Upper lobe of right lung (tissue), 1 donor: Measurements from ENCODE around the gene PARL. TPM values are rescaled to one million over a fixed set of nuclear protein-coding genes. Genes with fewer than 3 reads are reported as not detected.
"Not testable (repeated sequence)": the region's sequence is repeated elsewhere in the genome, so short reads cannot be mapped to it uniquely, and the experiment has no call there.

Source experiments
- ATAC-seq: fragments of 200-7000 bp; cut with Tn5 transposase; one replicate; pipeline ENCODE4 v1.9.1; 2020; ENCODE audit warnings: mild to moderate bottlenecking, moderate library complexity
- DNase-seq: peaks from one replicate; pipeline ENCODE4 v3.0.0-alpha.2; 2020
- H3K27ac ChIP-seq: fragments of 200-600 bp; one replicate; pipeline ENCODE4 v1.8.0; 2022
- H3K27me3 ChIP-seq: fragments of 200-600 bp; one replicate; pipeline ENCODE4 v1.8.0; 2022; ENCODE audit warnings: mild to moderate bottlenecking
- H3K36me3 ChIP-seq: fragments of 200-600 bp; one replicate; pipeline ENCODE4 v1.8.0; 2022
- H3K4me1 ChIP-seq: fragments of 200-600 bp; one replicate; pipeline ENCODE4 v1.8.0; 2022
- H3K4me3 ChIP-seq: fragments of 200-600 bp; one replicate; pipeline ENCODE4 v1.8.0; 2022; ENCODE audit warnings: mild to moderate bottlenecking
- H3K9me3 ChIP-seq: fragments of 200-600 bp; one replicate; pipeline ENCODE4 v1.8.0; 2022
- CTCF ChIP-seq: fragments of 200-600 bp; IDR thresholded peaks from one replicate; pipeline ENCODE4 v1.8.0; 2022; ENCODE audit warnings: antibody characterized with exemption
- intact Hi-C: fragments of 100-400 bp; cut with DNase I; formaldehyde crosslinking; loops from one replicate; pipeline ENCODE4 v1.11.0; 2022
- total RNA-seq: library from RNA; stranded (reverse); fragmentation: NEBNext Ultra II Directional; extraction: Animal tissue kit (Norgen Biotek cat#: 25700); gene quantifications from one replicate; pipeline ENCODE4 v1.2.1, GENCODE V29; 2021
- donor health status: DM: no; HTN: yes; CAD: no; lungs with severe emphysema.

PARL gene
- total RNA-seq, 1 donor from 2014 or later, result 44.8 TPM

- ATAC-seq (no peak), DNase-seq (no peak)
- H3K27ac ChIP-seq, result peak overlapping the region; percentile 84
- H3K4me1 ChIP-seq, result peaks cover 19% of the 10 kb centered on the region
- H3K27me3 ChIP-seq, result no peaks in the 10 kb centered on the region
- intact Hi-C loops, result no loop called here
- H3K36me3 ChIP-seq, result peaks cover 5% of the 10 kb centered on the region
- H3K9me3 ChIP-seq, result no peaks in the 10 kb centered on the region
- no peak for TF ChIP-seq CTCF
- H3K4me3 ChIP-seq, result peak overlapping the region; percentile 90
These were observed 1.2 kb downstream of the PARL start for GRCh38 chr3:183883291-183884096.

- Histone ChIP-seq H3K27ac (no peak overlapping the region), H3K27me3 (no peaks in the 10 kb centered on the region), H3K36me3 (peaks cover 10% of the 10 kb centered on the region), H3K4me3 (no peak overlapping the region), H3K9me3 (no peaks in the 10 kb centered on the region), H3K4me1 (peaks cover 23% of the 10 kb centered on the region)
- intact Hi-C loops, result no loop called here
- no peak for TF ChIP-seq CTCF
- ATAC-seq, result no peak
- DNase-seq, result no peak
These were observed 4.6 kb downstream of the PARL start for GRCh38 chr3:183880121-183880520.

GRCh38 chr3:183879243-183879642 is 5.4 kb downstream of the PARL start:
- intact Hi-C loops, result no loop called here
- peaks cover 23% of the 10 kb centered on the region for H3K4me1 ChIP-seq
- no peak for ATAC-seq

GRCh38 chr3:183878071-183878470 is 6.6 kb downstream of the PARL start:
- no peak for TF ChIP-seq CTCF
- Histone ChIP-seq H3K4me3 (no peak overlapping the region), H3K4me1 (peaks cover 15% of the 10 kb centered on the region), H3K36me3 (peaks cover 10% of the 10 kb centered on the region), H3K27ac (no peak overlapping the region), H3K9me3 (no peaks in the 10 kb centered on the region), H3K27me3 (no peaks in the 10 kb centered on the region)
- DNase-seq (no peak), ATAC-seq (peak; percentile 86)
- intact Hi-C loops, result no loop called here

More at GRCh38 chr3:183879243-183879642, 5.4 kb downstream of the PARL start:
- H3K27ac ChIP-seq, result no peak overlapping the region
- H3K4me3 ChIP-seq, result no peak overlapping the region
- DNase-seq, result no peak
- TF ChIP-seq CTCF, result no peak
- no peaks in the 10 kb centered on the region for H3K27me3 ChIP-seq
- H3K9me3 ChIP-seq, result no peaks in the 10 kb centered on the region
- peaks cover 10% of the 10 kb centered on the region for H3K36me3 ChIP-seq

- ATAC-seq, H3K4me1 ChIP-seq, intact Hi-C loops: not testable (repeated sequence)
These were observed 7.5 kb downstream of the PARL start for GRCh38 chr3:183877227-183877626.

GRCh38 chr3:183875411-183875810 is 9.3 kb downstream of the PARL start:
- intact Hi-C loops, result no loop called here
- no peak overlapping the region for H3K4me3 ChIP-seq
- H3K36me3 ChIP-seq, result peaks cover 6% of the 10 kb centered on the region
- H3K27ac ChIP-seq, result no peak overlapping the region
- H3K4me1 ChIP-seq, result peaks cover 8% of the 10 kb centered on the region
- no peaks in the 10 kb centered on the region for H3K9me3 ChIP-seq
- DNase-seq (no peak), ATAC-seq (no peak)
- no peaks in the 10 kb centered on the region for H3K27me3 ChIP-seq
- TF ChIP-seq CTCF, result no peak

More at GRCh38 chr3:183877227-183877626, 7.5 kb downstream of the PARL start:
- H3K27me3 ChIP-seq, H3K27ac ChIP-seq, H3K9me3 ChIP-seq, H3K4me3 ChIP-seq, DNase-seq: not testable (repeated sequence)
- H3K36me3 ChIP-seq, result peaks cover 10% of the 10 kb centered on the region
